Peyer's patch (tissue), 4 donors: ENCODE measurements around the gene POLD2. TPM values are rescaled to one million over a fixed set of nuclear protein-coding genes. Genes with fewer than 3 reads are reported as not detected.
"Not testable (repeated sequence)": the region's sequence is repeated elsewhere in the genome, so short reads cannot be mapped to it uniquely, and the experiment has no call there.

ENCODE experiments used
- DNase-seq, 3 donors: peaks; one replicate each; pipeline ENCODE4 v3.0.0-alpha.2; 2017 to 2019
- H3K27ac ChIP-seq, 4 donors: fragments of 200-600 bp; sonication (generic); one replicate each; pipeline ENCODE4 v1.5.1; 2016 to 2019
- H3K27me3 ChIP-seq, 2 donors: fragments of 200-600 bp; sonication (generic); one replicate each; pipeline ENCODE4 v1.5.1; 2019
- H3K36me3 ChIP-seq, 3 donors: fragments of 200-600 bp; sonication (generic); one replicate each; pipeline ENCODE4 v1.5.1; 2016 to 2019
- H3K4me1 ChIP-seq, 4 donors: fragments of 200-600 bp; sonication (generic); one replicate each; pipeline ENCODE4 v1.5.1; 2016 to 2019
- H3K4me3 ChIP-seq, 4 donors: fragments of 200-600 bp; sonication (generic); 1 replicate in 3 of 4; 2 replicates in 1 of 4; pipeline ENCODE4 v1.5.1; 2016 to 2019; ENCODE audit warnings: mild to moderate bottlenecking in 1 of 4
- H3K9me3 ChIP-seq, 4 donors: fragments of 200-600 bp; sonication (generic); one replicate each; pipeline ENCODE4 v1.5.1; 2016 to 2019; ENCODE audit warnings: mild to moderate bottlenecking in 1 of 4
- POLR2A ChIP-seq, 2 donors: fragments of 450-650 bp; IDR thresholded peaks; one replicate each; pipeline ENCODE4 v1.5.1; 2017; ENCODE audit warnings: antibody characterized with exemption in 2 of 2, mild to moderate bottlenecking in 2 of 2, moderate library complexity in 2 of 2
- total RNA-seq, 4 donors: library from RNA; depleted of rRNA; stranded (reverse); fragments of >200 nt; gene quantifications; one replicate each; pipeline ENCODE4 v1.1.0, GENCODE V29; 2016
- TF ChIP-seq, protein P1 (sequence below), 6 experiments: fragments of 450-650 bp in 4 of 6; fragments of 200-600 bp in 2 of 6; sonication (generic) in 1 of 6; IDR thresholded peaks; one replicate each; pipeline ENCODE4 v1.5.1; 2017 to 2019; ENCODE audit warnings: antibody characterized with exemption in 6 of 6, mild to moderate bottlenecking in 3 of 6, moderate library complexity in 1 of 6

The POLD2 gene
- total RNA-seq = 10 to 100 TPM in 3 of 4 donors, 1 to 10 TPM in 1; 7.4 to 80.9 (median 28.4) TPM

GRCh38 chr7:44123190-44124003 is at the start of gene POLD2:
Gene POLD2, minus strand, starts transcription at chr7:44123548. Its CDS starts 1,495 bp downstream, at chr7:44122053.
- DNase-seq = peak; percentile 96 to 98 (median 98)
- Histone ChIP-seq H3K36me3 (peaks cover 0 to 6% (median 0%) of the 10 kb centered on the region in 3 donors), H3K27ac (peak within 1 kb of the TSS; percentile 61 to 86 (median 81)), H3K9me3 (no peaks in the 10 kb centered on the region), H3K4me3 (peak within 1 kb of the TSS; percentile 65 to 88 (median 81)), H3K4me1 (peaks cover 0 to 13% (median 0%) of the 10 kb centered on the region in 4 donors), H3K27me3 (no peaks in the 10 kb centered on the region)
- peak; percentile 18 to 42 for TF ChIP-seq POLR2A (IDR thresholded peaks at IDR 0.05)
- TF ChIP-seq, protein P1, sequence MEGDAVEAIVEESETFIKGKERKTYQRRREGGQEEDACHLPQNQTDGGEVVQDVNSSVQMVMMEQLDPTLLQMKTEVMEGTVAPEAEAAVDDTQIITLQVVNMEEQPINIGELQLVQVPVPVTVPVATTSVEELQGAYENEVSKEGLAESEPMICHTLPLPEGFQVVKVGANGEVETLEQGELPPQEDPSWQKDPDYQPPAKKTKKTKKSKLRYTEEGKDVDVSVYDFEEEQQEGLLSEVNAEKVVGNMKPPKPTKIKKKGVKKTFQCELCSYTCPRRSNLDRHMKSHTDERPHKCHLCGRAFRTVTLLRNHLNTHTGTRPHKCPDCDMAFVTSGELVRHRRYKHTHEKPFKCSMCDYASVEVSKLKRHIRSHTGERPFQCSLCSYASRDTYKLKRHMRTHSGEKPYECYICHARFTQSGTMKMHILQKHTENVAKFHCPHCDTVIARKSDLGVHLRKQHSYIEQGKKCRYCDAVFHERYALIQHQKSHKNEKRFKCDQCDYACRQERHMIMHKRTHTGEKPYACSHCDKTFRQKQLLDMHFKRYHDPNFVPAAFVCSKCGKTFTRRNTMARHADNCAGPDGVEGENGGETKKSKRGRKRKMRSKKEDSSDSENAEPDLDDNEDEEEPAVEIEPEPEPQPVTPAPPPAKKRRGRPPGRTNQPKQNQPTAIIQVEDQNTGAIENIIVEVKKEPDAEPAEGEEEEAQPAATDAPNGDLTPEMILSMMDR (IDR thresholded peaks at IDR 0.05) = peak in 1 of 6 experiments; percentile 21

DNA sequence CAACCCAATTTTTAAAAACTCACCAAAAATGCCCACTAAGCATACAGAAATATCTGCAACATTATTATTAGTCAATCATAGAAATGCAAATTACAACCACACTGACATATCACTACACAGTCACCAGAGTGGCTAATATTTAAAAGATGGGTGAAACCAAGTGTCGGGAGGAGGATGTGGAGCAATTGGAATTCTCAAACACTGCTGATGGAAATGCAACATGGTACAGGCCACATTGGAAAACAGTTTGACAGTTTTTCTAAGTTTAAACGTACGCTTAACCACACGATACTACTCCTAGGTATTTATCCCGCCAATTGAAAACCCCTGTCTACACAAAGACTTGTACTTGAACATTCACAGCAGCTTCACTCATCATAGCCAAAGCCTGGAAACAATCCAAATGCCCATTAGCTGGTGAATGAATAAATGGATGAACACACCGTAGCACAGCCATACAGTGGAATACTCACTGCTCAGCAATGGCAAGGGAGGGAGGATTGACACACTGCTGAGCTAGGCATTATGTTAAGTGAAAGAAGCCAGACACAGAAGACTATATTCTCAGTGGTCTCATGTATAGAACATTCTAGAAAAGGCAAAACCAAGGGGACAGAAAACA is 49.6 kb upstream of the POLD2 start:
- H3K4me3 ChIP-seq = no peak overlapping the region
- no peaks in the 10 kb centered on the region for H3K4me1 ChIP-seq
- no peak for TF ChIP-seq POLR2A (IDR thresholded peaks at IDR 0.05)
- TF ChIP-seq, protein P1 (IDR thresholded peaks at IDR 0.05) = no peak
- DNase-seq = no peak
- H3K27ac ChIP-seq = no peak overlapping the region
- H3K36me3 ChIP-seq = no peaks in the 10 kb centered on the region
- H3K27me3 ChIP-seq = no peaks in the 10 kb centered on the region
- H3K9me3 ChIP-seq = no peaks in the 10 kb centered on the region

DNA sequence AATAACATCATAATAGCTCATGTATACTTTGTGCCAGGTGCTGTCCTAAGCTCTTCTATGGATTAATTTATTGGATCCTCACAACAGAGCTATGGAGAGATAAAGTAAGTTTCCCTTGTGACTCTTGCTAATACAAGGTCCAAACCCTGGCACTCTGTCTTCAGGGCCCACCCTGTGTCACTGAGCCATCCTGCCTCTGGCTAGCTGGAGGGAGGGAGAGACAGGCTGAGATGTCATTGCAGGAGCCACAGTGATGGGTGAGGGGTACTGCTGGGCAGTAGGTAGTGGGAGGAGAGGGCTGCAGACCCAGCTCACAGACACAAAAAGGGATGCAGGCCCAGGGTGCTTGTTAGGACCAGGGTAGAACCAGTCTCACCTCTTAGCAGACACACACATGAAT is 49.0 kb upstream of the POLD2 start:
- Histone ChIP-seq H3K27ac (no peak overlapping the region), H3K9me3 (no peaks in the 10 kb centered on the region)
- TF ChIP-seq, protein P1 (IDR thresholded peaks at IDR 0.05) = no peak
- no peak for TF ChIP-seq POLR2A (IDR thresholded peaks at IDR 0.05)

GRCh38 chr7:44171901-44172300 is 48.6 kb upstream of the POLD2 start:
- not testable (repeated sequence) for H3K27me3 ChIP-seq, H3K4me1 ChIP-seq, H3K9me3 ChIP-seq, H3K4me3 ChIP-seq, H3K36me3 ChIP-seq, DNase-seq, H3K27ac ChIP-seq

More for the DNA sequence above, 49.0 kb upstream of the POLD2 start:
- Histone ChIP-seq H3K4me3 (no peak overlapping the region), H3K4me1 (no peaks in the 10 kb centered on the region), H3K27me3 (no peaks in the 10 kb centered on the region), H3K36me3 (no peaks in the 10 kb centered on the region)
- no peak for DNase-seq

GRCh38 chr7:44167920-44168319 is 44.6 kb upstream of the POLD2 start:
- no peaks in the 10 kb centered on the region for H3K4me1 ChIP-seq
- no peak for TF ChIP-seq POLR2A (IDR thresholded peaks at IDR 0.05)
- TF ChIP-seq, protein P1 (IDR thresholded peaks at IDR 0.05) = no peak
- no peak for DNase-seq
- H3K9me3 ChIP-seq = no peaks in the 10 kb centered on the region
- no peak overlapping the region for H3K4me3 ChIP-seq
- no peaks in the 10 kb centered on the region for H3K36me3 ChIP-seq
- H3K27ac ChIP-seq = no peak overlapping the region
- no peaks in the 10 kb centered on the region for H3K27me3 ChIP-seq

DNA sequence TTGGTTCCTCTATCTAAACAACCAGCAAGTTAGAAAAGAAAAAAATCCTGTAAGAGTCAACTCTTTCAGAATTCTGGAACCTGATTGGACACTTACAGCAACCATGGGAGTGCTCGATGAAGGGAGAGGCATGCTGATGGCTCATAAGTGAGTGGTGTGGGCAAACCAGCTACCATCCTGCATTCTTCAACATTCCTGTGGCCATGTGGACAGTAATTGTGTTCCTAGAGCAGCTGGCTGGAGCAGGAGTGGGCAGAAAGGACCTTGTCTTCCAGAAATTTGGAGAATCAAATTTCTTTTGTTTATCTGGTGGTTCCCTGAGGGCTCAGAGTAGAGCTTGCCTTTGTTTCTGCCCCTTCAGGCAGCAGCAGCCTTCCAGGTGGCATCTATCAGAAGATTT is 40.2 kb upstream of the POLD2 start:
- H3K27ac ChIP-seq = no peak overlapping the region
- no peak for DNase-seq
- H3K27me3 ChIP-seq = no peaks in the 10 kb centered on the region
- no peaks in the 10 kb centered on the region for H3K4me1 ChIP-seq
- no peaks in the 10 kb centered on the region for H3K9me3 ChIP-seq
- H3K36me3 ChIP-seq = no peaks in the 10 kb centered on the region
- H3K4me3 ChIP-seq = no peak overlapping the region
- no peak for TF ChIP-seq POLR2A (IDR thresholded peaks at IDR 0.05)
- TF ChIP-seq, protein P1 (IDR thresholded peaks at IDR 0.05) = no peak
